K562 (cell line): Measurements from ENCODE around the gene RAB3GAP2. TPM values are rescaled to one million over a fixed set of nuclear protein-coding genes. Genes with fewer than 3 reads are reported as not detected.

ENCODE experiments used
- CBFA2T2 ChIP-seq: fragments of 450-650 bp; conservative IDR thresholded peaks from 2 replicates; pipeline ENCODE4 v1.6.1; 2017; ENCODE audit warnings: mild to moderate bottlenecking
- CREB1 ChIP-seq, 2 experiments: sonication (generic) in 1 of 2; formaldehyde crosslinking in 1 of 2; IDR thresholded peaks; 2 replicates each; pipeline versions ENCODE4 v1.6.1 to v1.8.0; 2012 to 2022; ENCODE audit warnings: inconsistent platforms in 1 of 2, mild to moderate bottlenecking in 1 of 2, missing genetic modification reagents in 1 of 2, moderate library complexity in 1 of 2
- FOXA3 ChIP-seq, 2 experiments: fragments of 450-650 bp in 1 of 2; sonication (generic) in 1 of 2; formaldehyde crosslinking; IDR thresholded peaks in 1 of 2; conservative IDR thresholded peaks in 1 of 2; 2 replicates each; pipeline versions ENCODE4 v1.4.0 to v1.8.0; 2020 to 2022; ENCODE audit warnings: mild to moderate bottlenecking in 2 of 2, missing genetic modification reagents in 1 of 2
- ZNF76 ChIP-seq: fragments of 250-450 bp; sonication (Bioruptor Pico); IDR thresholded peaks from 2 replicates; pipeline ENCODE4 v1.4.0; 2020; ENCODE audit warnings: mild to moderate bottlenecking, moderate library complexity, borderline replicate concordance
- polyA plus RNA-seq, 8 experiments: library from polyadenylated mRNA; depleted of rRNA in 4 of 8; stranded (reverse) in 5 of 8; unstranded in 3 of 8; fragments of >200 nt; fragmentation: Nextera tagmentation in 2 of 8; fragmentation: Illumina TruSeq in 1 of 8; extraction: Ambion mirVana in 2 of 8; extraction: Trizol in 1 of 8; gene quantifications; 2 replicates each; pipeline versions ENCODE4 v1.2.1 to v1.2.3, GENCODE V29; 2011 to 2014; ENCODE audit warnings: inconsistent platforms in 1 of 8, missing spikeins in 1 of 8
- total RNA-seq, 7 experiments: library from RNA; depleted of rRNA in 6 of 7; stranded (reverse); fragments of >200 nt in 6 of 7; fragmentation: Illumina TruSeq in 2 of 7; extraction: Trizol in 2 of 7; gene quantifications; 2 replicates each; pipeline versions ENCODE4 v1.2.1 to v1.2.3, GENCODE V29; 2011 to 2021; ENCODE audit warnings: low replicate concordance in 1 of 7
- TF ChIP-seq, protein P1 (sequence below), 2 experiments: fragments of 450-650 bp; IDR thresholded peaks; 2 replicates each; pipeline ENCODE4 v1.6.1; 2018; ENCODE audit warnings: mild to moderate bottlenecking in 2 of 2, low read depth in 1 of 2; ENCODE audit not compliant: partially characterized antibody in 2 of 2
- TF ChIP-seq, protein P2 (sequence below), 2 experiments: IDR thresholded peaks in 1 of 2; conservative IDR thresholded peaks in 1 of 2; 2 replicates each; pipeline ENCODE4 v1.6.1; 2016; ENCODE audit warnings: low read depth in 2 of 2, mild to moderate bottlenecking in 1 of 2, missing compliant biosample characterization in 1 of 2, missing genetic modification characterization in 1 of 2, moderate library complexity in 1 of 2
- TF ChIP-seq, protein P3 (sequence below): fragments of 450-650 bp; IDR thresholded peaks from 2 replicates; pipeline ENCODE4 v1.6.1; 2016

The RAB3GAP2 gene
- total and polyA plus RNA-seq, 9 of the 15 experiments (the other 6 are each of a cell fraction or from before 2014, with no cell fraction given): 14.1 to 69.1 (median 32.2) TPM

DNA sequence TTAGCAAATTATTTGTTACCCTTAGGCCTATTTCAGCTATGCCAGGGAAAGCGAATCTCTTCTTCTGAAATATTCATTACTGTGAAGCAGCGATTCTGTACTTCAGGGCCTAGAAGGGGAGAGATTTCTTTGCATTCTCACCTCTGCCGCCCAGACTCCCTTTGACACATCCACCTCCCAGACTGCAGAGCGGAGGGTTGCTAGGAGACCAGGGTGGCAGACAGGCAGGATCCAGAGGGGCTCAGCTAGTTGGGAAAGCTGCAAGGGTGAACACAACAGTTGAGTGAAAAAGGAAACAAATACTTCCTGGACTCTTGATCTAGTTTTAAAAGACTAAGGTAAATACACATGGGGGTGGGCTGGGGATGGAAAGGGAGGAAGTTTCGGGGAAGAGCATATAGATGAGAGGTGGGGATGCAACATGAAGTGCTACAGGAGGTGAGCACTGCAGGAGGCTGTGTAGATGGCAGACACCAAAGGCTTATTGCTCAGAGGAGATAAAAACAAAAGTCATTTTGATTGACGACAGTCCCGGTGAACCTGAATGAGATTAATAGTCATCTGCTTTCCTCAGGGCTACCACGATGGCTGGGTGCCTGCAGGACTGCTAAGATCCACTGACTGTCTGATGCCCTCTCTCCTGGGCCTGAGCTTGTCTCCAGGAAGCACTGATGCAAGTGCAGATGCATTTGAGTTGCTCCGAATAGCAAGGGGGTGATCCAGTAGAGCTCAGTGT, 26.4 kb upstream of the RAB3GAP2 start (continued):
- TF ChIP-seq, protein P1, sequence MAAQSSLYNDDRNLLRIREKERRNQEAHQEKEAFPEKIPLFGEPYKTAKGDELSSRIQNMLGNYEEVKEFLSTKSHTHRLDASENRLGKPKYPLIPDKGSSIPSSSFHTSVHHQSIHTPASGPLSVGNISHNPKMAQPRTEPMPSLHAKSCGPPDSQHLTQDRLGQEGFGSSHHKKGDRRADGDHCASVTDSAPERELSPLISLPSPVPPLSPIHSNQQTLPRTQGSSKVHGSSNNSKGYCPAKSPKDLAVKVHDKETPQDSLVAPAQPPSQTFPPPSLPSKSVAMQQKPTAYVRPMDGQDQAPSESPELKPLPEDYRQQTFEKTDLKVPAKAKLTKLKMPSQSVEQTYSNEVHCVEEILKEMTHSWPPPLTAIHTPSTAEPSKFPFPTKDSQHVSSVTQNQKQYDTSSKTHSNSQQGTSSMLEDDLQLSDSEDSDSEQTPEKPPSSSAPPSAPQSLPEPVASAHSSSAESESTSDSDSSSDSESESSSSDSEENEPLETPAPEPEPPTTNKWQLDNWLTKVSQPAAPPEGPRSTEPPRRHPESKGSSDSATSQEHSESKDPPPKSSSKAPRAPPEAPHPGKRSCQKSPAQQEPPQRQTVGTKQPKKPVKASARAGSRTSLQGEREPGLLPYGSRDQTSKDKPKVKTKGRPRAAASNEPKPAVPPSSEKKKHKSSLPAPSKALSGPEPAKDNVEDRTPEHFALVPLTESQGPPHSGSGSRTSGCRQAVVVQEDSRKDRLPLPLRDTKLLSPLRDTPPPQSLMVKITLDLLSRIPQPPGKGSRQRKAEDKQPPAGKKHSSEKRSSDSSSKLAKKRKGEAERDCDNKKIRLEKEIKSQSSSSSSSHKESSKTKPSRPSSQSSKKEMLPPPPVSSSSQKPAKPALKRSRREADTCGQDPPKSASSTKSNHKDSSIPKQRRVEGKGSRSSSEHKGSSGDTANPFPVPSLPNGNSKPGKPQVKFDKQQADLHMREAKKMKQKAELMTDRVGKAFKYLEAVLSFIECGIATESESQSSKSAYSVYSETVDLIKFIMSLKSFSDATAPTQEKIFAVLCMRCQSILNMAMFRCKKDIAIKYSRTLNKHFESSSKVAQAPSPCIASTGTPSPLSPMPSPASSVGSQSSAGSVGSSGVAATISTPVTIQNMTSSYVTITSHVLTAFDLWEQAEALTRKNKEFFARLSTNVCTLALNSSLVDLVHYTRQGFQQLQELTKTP (IDR thresholded peaks at IDR 0.05; ENCODE audit: low read depth in 1 of 2, partially characterized antibody in 2 of 2): no peak
- no peak for TF ChIP-seq CREB1 (IDR thresholded peaks at IDR 0.05)
- 0 out of 2 replicates have a peak, but pooled peaks have one; percentile 19 for TF ChIP-seq CREB1 (CRISPR knock-in tag; IDR thresholded peaks at IDR 0.05)
- TF ChIP-seq FOXA3 (CRISPR knock-in tag; conservative IDR thresholded peaks at IDR 0.05 in 1 of 2, IDR thresholded peaks at IDR 0.05 in 1 of 2): no peak
- TF ChIP-seq, protein P2, sequence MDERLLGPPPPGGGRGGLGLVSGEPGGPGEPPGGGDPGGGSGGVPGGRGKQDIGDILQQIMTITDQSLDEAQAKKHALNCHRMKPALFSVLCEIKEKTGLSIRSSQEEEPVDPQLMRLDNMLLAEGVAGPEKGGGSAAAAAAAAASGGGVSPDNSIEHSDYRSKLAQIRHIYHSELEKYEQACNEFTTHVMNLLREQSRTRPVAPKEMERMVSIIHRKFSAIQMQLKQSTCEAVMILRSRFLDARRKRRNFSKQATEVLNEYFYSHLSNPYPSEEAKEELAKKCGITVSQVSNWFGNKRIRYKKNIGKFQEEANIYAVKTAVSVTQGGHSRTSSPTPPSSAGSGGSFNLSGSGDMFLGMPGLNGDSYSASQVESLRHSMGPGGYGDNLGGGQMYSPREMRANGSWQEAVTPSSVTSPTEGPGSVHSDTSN (CRISPR knock-in tag; IDR thresholded peaks at IDR 0.05; ENCODE audit: low read depth): no peak
- TF ChIP-seq, protein P2 (tag; conservative IDR thresholded peaks at IDR 0.05; ENCODE audit: low read depth): peak; percentile 49; the same call in 1 of the 2 replicates
- TF ChIP-seq ZNF76 (CRISPR knock-in tag): no peak
- TF ChIP-seq, protein P3, sequence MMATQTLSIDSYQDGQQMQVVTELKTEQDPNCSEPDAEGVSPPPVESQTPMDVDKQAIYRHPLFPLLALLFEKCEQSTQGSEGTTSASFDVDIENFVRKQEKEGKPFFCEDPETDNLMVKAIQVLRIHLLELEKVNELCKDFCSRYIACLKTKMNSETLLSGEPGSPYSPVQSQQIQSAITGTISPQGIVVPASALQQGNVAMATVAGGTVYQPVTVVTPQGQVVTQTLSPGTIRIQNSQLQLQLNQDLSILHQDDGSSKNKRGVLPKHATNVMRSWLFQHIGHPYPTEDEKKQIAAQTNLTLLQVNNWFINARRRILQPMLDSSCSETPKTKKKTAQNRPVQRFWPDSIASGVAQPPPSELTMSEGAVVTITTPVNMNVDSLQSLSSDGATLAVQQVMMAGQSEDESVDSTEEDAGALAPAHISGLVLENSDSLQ: no peak
- TF ChIP-seq CBFA2T2: 0 out of 2 replicates have a peak, but pooled peaks have one; percentile 8
- TF ChIP-seq, all 486 proteins: peak for 7
